HG03108 (cell line): ENCODE measurements around the gene NR1D1.
A peak's percentile ranks its signal among the peaks of the same experiment; 100 is the strongest.
"Not testable (repeated sequence)": the region's sequence is repeated elsewhere in the genome, so short reads cannot be mapped to it uniquely, and the experiment has no call there.

Experiments used
- ATAC-seq: cut with Tn5 transposase; IDR thresholded peaks from one replicate; pipeline ENCODE4 v1.9.1; 2021; ENCODE audit warnings: moderate library complexity; ENCODE audit not compliant: unreplicated experiment

Gene NR1D1

GRCh38 chr17:40100419-40100668 lies at the start of gene NR1D1:
Gene NR1D1 (minus strand): TSS chr17:40100589. CDS start chr17:40100094, 495 bp downstream.
- ATAC-seq = no peak

DNA sequence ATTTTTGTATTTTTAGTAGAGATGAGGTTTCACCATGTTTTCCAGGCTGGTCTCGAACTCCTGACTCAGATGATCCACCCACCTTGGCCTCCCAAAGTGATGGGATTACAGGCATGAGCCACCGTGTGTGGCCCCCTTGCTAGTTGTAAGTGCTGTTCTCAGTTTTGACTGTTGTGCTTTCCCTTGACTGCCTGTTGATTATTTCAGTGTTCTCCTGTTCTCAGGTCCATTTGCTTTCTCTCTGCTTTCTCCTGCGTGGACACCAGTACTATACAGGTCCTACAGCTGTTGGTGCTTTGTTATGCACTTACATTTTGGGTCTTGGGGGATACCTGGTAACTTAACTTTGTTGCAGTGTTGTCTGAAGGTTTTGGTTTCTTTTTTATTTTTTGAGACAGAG lies 48.1 kb upstream of the NR1D1 start:
- no peak for ATAC-seq

DNA sequence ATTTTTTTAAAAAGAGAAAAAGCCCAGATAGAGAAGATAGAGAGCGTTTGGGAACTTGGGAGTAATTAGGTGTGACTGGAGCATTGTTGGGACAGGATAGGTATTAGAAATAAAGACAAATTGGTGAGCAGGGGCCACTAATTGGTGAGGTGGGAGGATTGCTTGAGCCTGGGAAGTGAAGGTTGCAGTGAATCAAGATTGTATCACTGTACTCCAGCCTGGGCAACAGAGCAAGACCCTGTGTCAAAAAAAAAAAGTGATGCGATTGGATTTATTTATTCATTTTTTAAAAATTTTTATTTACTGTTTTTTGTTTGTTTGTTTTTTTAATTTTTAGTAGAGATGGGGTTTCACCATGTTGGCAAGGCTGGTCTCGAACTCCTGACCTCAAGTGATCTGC lies 45.1 kb upstream of the NR1D1 start:
- no peak for ATAC-seq

DNA sequence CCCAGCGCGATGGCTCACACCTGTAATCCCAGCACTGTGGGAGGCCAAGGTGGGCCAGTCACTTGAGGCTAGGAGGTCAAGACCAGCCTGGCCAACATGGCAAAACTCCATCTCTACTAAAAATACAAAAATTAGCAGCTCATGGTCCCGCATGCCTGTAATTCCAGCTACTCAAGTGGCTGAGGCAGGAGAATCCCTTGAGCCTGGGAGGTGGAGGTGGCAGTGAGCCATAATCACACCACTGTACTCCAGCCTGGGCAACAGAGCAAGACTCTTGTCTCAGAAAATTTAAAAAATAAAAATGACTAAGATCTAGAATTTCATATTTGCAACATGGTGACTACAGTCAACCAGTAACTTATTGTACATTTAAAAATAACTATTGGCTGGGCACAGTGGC lies 42.8 kb upstream of the NR1D1 start:
- not testable (repeated sequence) for ATAC-seq

GRCh38 chr17:40139566-40140058 lies 39.2 kb upstream of the NR1D1 start:
- peak; percentile 13 for ATAC-seq

DNA sequence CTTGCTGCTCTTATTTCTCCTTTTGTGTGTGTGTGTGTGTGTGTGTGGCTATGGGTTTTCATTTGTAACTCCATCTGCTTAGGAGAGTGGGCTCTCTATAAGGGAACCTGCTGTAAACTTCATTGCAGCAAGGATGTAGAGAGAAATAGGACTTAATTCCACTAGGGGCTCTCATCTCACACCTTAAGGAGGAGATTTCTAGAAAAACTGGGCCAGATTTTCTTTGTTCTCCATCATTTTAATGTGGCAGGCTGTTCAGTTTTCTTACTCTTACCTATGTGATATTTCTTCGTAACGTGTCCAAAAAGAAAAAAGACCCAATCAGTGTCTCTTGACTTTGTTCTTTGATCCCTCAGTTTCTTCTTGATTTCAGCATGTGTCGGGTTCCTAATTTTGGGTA lies 35.4 kb upstream of the NR1D1 start:
- ATAC-seq = no peak

DNA sequence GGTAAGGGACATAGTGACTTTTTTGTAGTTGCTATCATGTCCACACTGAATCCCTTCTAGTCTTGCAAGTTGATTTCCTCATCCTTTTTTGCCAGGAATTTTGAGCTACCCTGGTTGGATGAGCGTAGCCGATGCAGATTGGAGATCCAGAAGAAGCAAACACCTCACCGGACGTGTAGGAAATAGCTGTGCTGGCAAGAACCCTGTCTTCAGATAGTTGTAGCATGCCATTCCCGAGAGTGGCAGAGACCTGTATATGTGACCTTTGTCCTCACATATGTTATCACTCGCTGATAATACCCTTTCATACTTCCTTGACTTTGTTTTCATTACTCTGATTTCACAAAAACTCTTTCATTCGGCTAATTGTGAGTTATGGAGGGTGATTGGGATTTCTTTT lies 33.8 kb upstream of the NR1D1 start:
- no peak for ATAC-seq

DNA sequence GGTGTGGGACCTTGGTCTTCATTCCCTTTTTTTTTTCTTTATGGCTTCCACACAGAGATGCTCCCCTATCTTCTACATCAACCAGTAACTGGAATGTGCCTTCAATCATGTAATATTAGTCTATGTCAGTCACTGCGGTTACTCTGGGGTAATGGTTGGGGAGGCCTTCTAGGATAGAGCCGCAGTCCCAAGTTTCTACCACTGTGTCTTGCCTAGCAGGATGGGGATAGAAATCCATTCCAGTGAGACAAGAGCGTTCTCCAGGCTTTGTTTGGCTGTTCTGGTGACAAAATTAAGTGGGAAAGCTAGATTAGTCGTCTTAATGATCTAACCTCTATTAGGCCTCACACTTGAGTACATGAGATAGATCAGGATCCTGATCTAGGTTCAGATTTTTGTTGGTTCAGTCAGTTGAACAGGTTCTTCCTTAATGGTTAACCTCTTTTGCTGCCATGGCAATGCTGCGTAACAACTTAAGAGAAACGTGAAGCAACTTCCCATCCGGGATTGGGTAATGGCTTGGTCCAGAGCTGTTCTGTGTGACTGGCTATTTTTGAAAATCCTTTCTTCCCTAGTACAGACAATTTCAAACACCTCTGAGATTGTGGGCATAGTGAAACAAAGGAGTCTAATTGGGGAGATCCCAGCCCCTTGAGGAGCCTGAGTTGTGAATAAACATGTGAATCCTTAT lies 30.1 kb upstream of the NR1D1 start:
- ATAC-seq = no peak

GRCh38 chr17:40129498-40129897 lies 29.1 kb upstream of the NR1D1 start:
- no peak for ATAC-seq

GRCh38 chr17:40124279-40125141 lies 24.1 kb upstream of the NR1D1 start:
- no peak for ATAC-seq

- no peak for ATAC-seq
These were observed 23.4 kb upstream of the NR1D1 start for GRCh38 chr17:40123811-40124114.

DNA sequence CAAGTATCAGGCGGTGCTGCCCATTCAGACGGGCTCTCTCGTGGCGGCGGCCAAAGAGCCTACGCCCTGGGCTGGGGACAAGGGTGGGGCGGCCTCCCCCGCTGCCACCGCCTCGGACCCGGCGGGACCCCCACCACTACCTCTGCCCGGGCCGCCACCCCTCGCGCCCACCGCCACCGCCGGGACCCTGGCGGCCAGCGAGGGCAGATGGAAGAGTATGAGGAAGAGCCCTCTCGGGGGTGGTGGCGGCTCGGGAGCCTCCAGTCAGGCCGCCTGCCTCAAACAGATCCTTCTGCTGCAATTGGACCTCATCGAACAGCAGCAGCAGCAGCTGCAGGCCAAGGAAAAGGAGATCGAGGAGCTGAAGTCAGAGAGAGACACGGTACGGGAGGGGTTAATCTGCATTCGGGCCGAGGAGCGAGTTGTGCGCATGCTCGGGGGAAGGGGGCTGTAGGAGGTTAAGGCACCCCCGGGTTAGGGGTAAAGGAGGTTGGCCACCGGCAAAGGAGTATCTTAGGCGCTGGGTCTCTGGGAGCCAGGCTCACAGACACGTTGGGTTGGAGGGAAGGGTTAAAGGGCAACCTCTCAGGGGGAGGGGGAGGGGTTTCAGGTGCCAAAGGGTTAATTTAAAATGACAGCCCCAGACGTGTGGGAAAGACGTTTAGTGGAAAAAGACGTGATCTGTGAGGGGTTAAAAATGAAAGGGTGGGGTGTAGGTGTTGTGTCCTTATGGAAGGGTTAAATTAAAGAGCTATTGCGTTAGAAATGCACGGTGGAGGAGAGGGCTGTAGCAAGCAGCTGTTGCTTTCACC lies 22.8 kb upstream of the NR1D1 start:
- no peak for ATAC-seq

- ATAC-seq = no peak
These were observed 22.0 kb upstream of the NR1D1 start for GRCh38 chr17:40122136-40122998.

GRCh38 chr17:40121181-40122135 lies 21.1 kb upstream of the NR1D1 start, which contains the start of gene MSL1:
Gene MSL1 (plus strand): TSS chr17:40121971. CDS start chr17:40122613, 642 bp downstream.
- ATAC-seq = no peak

GRCh38 chr17:40115101-40115436 lies 14.7 kb upstream of the NR1D1 start:
- no peak for ATAC-seq

- ATAC-seq = no peak
These were observed 13.5 kb upstream of the NR1D1 start for GRCh38 chr17:40113907-40114245.

- peak; percentile 72 for ATAC-seq
These were observed 12.9 kb upstream of the NR1D1 start for GRCh38 chr17:40113110-40113906.

GRCh38 chr17:40112718-40113109 lies 12.3 kb upstream of the NR1D1 start:
- no peak for ATAC-seq

DNA sequence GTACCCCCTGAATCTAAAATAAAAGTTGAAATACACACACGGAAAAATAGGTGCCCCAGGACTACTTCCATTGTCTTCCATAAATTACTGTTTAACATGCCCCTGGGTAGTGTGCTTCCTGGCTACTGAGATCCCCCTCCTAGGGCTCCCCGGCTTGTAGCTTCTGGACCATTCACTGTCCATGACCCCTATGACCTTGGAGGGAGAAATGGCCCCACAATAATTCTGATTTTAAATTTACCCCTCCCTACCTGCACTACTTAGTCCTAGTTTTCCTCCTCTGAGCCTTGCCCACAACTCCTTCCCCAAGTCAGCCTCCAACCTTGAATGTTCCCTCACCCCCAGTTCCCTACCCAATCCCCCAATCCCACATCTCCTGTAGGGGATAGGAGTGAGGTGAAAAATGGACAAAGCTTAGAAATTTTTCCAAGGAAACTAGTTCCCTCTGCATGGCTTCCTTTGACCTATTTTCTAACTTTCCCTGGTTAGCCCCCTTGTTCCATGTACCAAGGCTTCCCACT lies 11.9 kb upstream of the NR1D1 start:
- no peak for ATAC-seq
